GM23338 (cell line): Measurements from ENCODE around the gene HOXD4. TPM values are rescaled to one million over a fixed set of nuclear protein-coding genes. Genes with fewer than 3 reads are reported as not detected.

Source experiments
- ATAC-seq: fragments of 200-7000 bp; cut with Tn5 transposase; 3 replicates; pipeline ENCODE4 v1.9.1; 2020
- DNase-seq: peaks from one replicate; pipeline ENCODE4 v3.0.0-alpha.2; 2015; ENCODE audit warnings: low spot score
- H2AFZ ChIP-seq: fragments of 200-600 bp; sonication (generic); 2 replicates; pipeline ENCODE4 v1.8.0; 2016; ENCODE audit warnings: antibody characterized with exemption, mild to moderate bottlenecking, moderate library complexity
- H3F3A ChIP-seq: fragments of 200-600 bp; sonication (generic); replicated peaks from 2 replicates; pipeline ENCODE4 v1.8.0; 2017; ENCODE audit warnings: antibody characterized with exemption, mixed run types, low read depth
- H3K27ac ChIP-seq: fragments of 200-600 bp; sonication (generic); 2 replicates; pipeline ENCODE4 v1.6.1; 2016; ENCODE audit warnings: low read depth
- H3K27me3 ChIP-seq: fragments of 200-600 bp; sonication (generic); 2 replicates; pipeline ENCODE4 v1.8.0; 2016; ENCODE audit warnings: mild to moderate bottlenecking, mixed run types, moderate library complexity; ENCODE audit not compliant: insufficient read depth
- H3K36me3 ChIP-seq: fragments of 200-600 bp; sonication (generic); 2 replicates; pipeline ENCODE4 v1.8.0; 2016; ENCODE audit warnings: mild to moderate bottlenecking; ENCODE audit not compliant: insufficient read depth
- H3K4me1 ChIP-seq: fragments of 200-600 bp; sonication (generic); 2 replicates; pipeline ENCODE4 v1.8.0; 2016; ENCODE audit warnings: mild to moderate bottlenecking, moderate library complexity; ENCODE audit not compliant: insufficient read depth
- H3K4me2 ChIP-seq: fragments of 200-600 bp; sonication (generic); 2 replicates; pipeline ENCODE4 v1.7.1; 2017; ENCODE audit warnings: mixed run types
- H3K4me3 ChIP-seq: fragments of 200-600 bp; sonication (generic); 2 replicates; pipeline ENCODE4 v1.6.1; 2016; ENCODE audit warnings: mixed run types
- H3K79me2 ChIP-seq: fragments of 200-600 bp; sonication (generic); replicated peaks from 2 replicates; pipeline ENCODE4 v1.8.0; 2017; ENCODE audit warnings: mild to moderate bottlenecking; ENCODE audit not compliant: insufficient read depth
- H3K9me2 ChIP-seq: fragments of 200-600 bp; sonication (generic); 2 replicates; pipeline ENCODE4 v1.8.0; 2017; ENCODE audit not compliant: insufficient read depth
- H4K20me1 ChIP-seq: fragments of 200-600 bp; sonication (generic); replicated peaks from 2 replicates; pipeline ENCODE4 v1.8.0; 2017; ENCODE audit warnings: mild to moderate bottlenecking; ENCODE audit not compliant: insufficient read depth
- H3K27ac Mint-ChIP-seq: 2 replicates; pipeline ENCODE4 v1.8.0; 2020; ENCODE audit warnings: inconsistent platforms, mild to moderate bottlenecking, moderate library complexity, mixed read lengths
- H3K27me3 Mint-ChIP-seq: 3 replicates; pipeline ENCODE4 v1.8.0; 2022; ENCODE audit warnings: low read depth, mild to moderate bottlenecking, moderate library complexity, mixed read lengths, inconsistent platforms; ENCODE audit not compliant: insufficient read depth, poor library complexity
- H3K36me3 Mint-ChIP-seq: 3 replicates; pipeline ENCODE4 v1.8.0; 2021; ENCODE audit warnings: low read depth, mild to moderate bottlenecking, inconsistent platforms, moderate library complexity, mixed read lengths
- H3K4me1 Mint-ChIP-seq: 3 replicates; pipeline ENCODE4 v1.8.0; 2020; ENCODE audit warnings: mild to moderate bottlenecking, inconsistent platforms, mixed read lengths
- H3K4me3 Mint-ChIP-seq: 3 replicates; pipeline ENCODE4 v1.8.0; 2021; ENCODE audit warnings: moderate library complexity, mild to moderate bottlenecking, inconsistent platforms, mixed read lengths
- H3K9me3 Mint-ChIP-seq: 3 replicates; pipeline ENCODE4 v1.8.0; 2020; ENCODE audit warnings: moderate library complexity, mild to moderate bottlenecking, inconsistent platforms, mixed read lengths
- CREB1 ChIP-seq: fragments of 250-450 bp; sonication (Bioruptor Pico); IDR thresholded peaks from 2 replicates; pipeline ENCODE4 v1.5.0; 2020; ENCODE audit warnings: low read depth, mild to moderate bottlenecking, moderate library complexity
- CTCF ChIP-seq, 2 experiments: fragments of 200-600 bp in 1 of 2; sonication (generic) in 1 of 2; conservative IDR thresholded peaks; 2 replicates each; pipeline versions ENCODE4 v1.5.1 to v1.6.1; 2016 to 2017; ENCODE audit warnings: antibody characterized with exemption in 2 of 2, low read depth in 2 of 2, mild to moderate bottlenecking in 2 of 2, moderate library complexity in 1 of 2
- ETS1 ChIP-seq: IDR thresholded peaks from 2 replicates; pipeline ENCODE4 v1.6.1; 2016; ENCODE audit warnings: antibody characterized with exemption
- EZH2 ChIP-seq: fragments of 200-600 bp; sonication (generic); IDR thresholded peaks from one replicate; pipeline ENCODE4 v1.8.0; 2017; ENCODE audit warnings: antibody characterized with exemption, mild to moderate bottlenecking, low read depth; ENCODE audit not compliant: unreplicated experiment
- EZH2phosphoT487 ChIP-seq: fragments of 200-600 bp; sonication (generic); IDR thresholded peaks from one replicate; pipeline ENCODE4 v1.8.1; 2018; ENCODE audit warnings: antibody characterized with exemption; ENCODE audit not compliant: unreplicated experiment
- JUNB ChIP-seq: IDR thresholded peaks from one replicate; pipeline ENCODE4 v1.6.1; 2016; ENCODE audit warnings: antibody characterized with exemption; ENCODE audit not compliant: unreplicated experiment
- NANOG ChIP-seq: IDR thresholded peaks from 2 replicates; pipeline ENCODE4 v1.6.1; 2016; ENCODE audit warnings: antibody characterized with exemption, borderline replicate concordance
- POLR2AphosphoS5 ChIP-seq: IDR thresholded peaks from 2 replicates; pipeline ENCODE4 v1.6.1; 2016; ENCODE audit warnings: antibody characterized with exemption, low read depth
- REST ChIP-seq: IDR thresholded peaks from one replicate; pipeline ENCODE4 v1.6.1; 2018; ENCODE audit warnings: antibody characterized with exemption; ENCODE audit not compliant: unreplicated experiment
- STAT1 ChIP-seq: IDR thresholded peaks from one replicate; pipeline ENCODE4 v1.6.1; 2016; ENCODE audit warnings: antibody characterized with exemption; ENCODE audit not compliant: unreplicated experiment
- ZNF114 ChIP-seq: fragments of 250-450 bp; sonication (Bioruptor Pico); IDR thresholded peaks from 2 replicates; pipeline ENCODE4 v1.5.0; 2020; ENCODE audit warnings: mild to moderate bottlenecking, moderate library complexity
- ZNF331 ChIP-seq: fragments of 250-450 bp; sonication (Bioruptor Pico); IDR thresholded peaks from 2 replicates; pipeline ENCODE4 v1.5.0; 2020; ENCODE audit warnings: low read depth, mild to moderate bottlenecking, moderate library complexity
- ZNF462 ChIP-seq: fragments of 250-450 bp; sonication (Bioruptor Pico); IDR thresholded peaks from 2 replicates; pipeline ENCODE4 v1.5.0; 2020; ENCODE audit warnings: mild to moderate bottlenecking, moderate library complexity
- polyA plus RNA-seq: library from polyadenylated mRNA; unstranded; fragments of >200 nt; fragmentation: Nextera tagmentation; extraction: Ambion mirVana; gene quantifications from 2 replicates; pipeline ENCODE4 v1.2.1, GENCODE V29; 2016
- total RNA-seq: library from RNA; depleted of rRNA; stranded (reverse); fragments of >200 nt; shearing (Covaris generic); gene quantifications from 2 replicates; pipeline ENCODE4 v1.2.3, GENCODE V29; 2014

The HOXD4 gene
- total and polyA plus RNA-seq, 2 experiments from 2014 or later, result not detected

GRCh38 chr2:176117823-176118371 lies 33.5 kb upstream of the HOXD4 start:
- Mint-ChIP-seq H3K27ac (no peak overlapping the region), H3K4me3 (no peak overlapping the region), H3K9me3 (peaks cover 14% of the 10 kb centered on the region), H3K27me3 (peaks cover 100% of the 10 kb centered on the region), H3K36me3 (peaks cover 8% of the 10 kb centered on the region; the same call in 2 of the 3 replicates), H3K4me1 (peaks cover 11% of the 10 kb centered on the region)
- Histone ChIP-seq H3K4me3 (no peak overlapping the region), H3K4me2 (no peak overlapping the region), H3F3A (peaks cover 48% of the 10 kb centered on the region), H3K27ac (no peak overlapping the region), H3K79me2 (no peaks in the 10 kb centered on the region), H3K4me1 (peaks cover 44% of the 10 kb centered on the region), H3K27me3 (peaks cover 100% of the 10 kb centered on the region), H2AFZ (no peak overlapping the region), H3K9me2 (no peaks in the 10 kb centered on the region), H3K36me3 (no peaks in the 10 kb centered on the region), H4K20me1 (peaks cover 26% of the 10 kb centered on the region)
- no peak for DNase-seq
- no peak for TF ChIP-seq POLR2AphosphoS5
- TF ChIP-seq CTCF (conservative IDR thresholded peaks at IDR 0.05; ENCODE audit: low read depth in 2 of 2), result no peak
- TF ChIP-seq EZH2phosphoT487, result no peak
- TF ChIP-seq JUNB, result no peak
- no peak for TF ChIP-seq STAT1
- no peak for TF ChIP-seq REST
- no peak for TF ChIP-seq ZNF114 (CRISPR knock-in tag)
- TF ChIP-seq NANOG, result no peak
- TF ChIP-seq ZNF331, result no peak
- no peak for TF ChIP-seq CREB1 (CRISPR knock-in tag)
- no peak for TF ChIP-seq EZH2
- TF ChIP-seq ETS1, result no peak
- no peak for TF ChIP-seq ZNF462 (CRISPR knock-in tag)
- ATAC-seq, result no peak
